Activated T-helper 1 cell treated with anti-CD3 and anti-CD28 coated beads, Interleukin-12 subunit alpha, Interleukin-12 subunit beta, Interleukin-2, Interleukin-4 antibody, amounts not matched to agents 30 ng/mL and 10 ng/mL and 1 ng/mL, durations not matched to agents 14 hours and 24 hours and 36 hours (primary cell): ENCODE data around the gene ZEB2. TPM values are rescaled to one million over a fixed set of nuclear protein-coding genes. Genes with fewer than 3 reads are reported as not detected.

Experiments used
- DNase-seq: peaks from one replicate; pipeline ENCODE4 v3.0.0; 2021; ENCODE audit warnings: low spot score
- H3K27ac Mint-ChIP-seq: one replicate; pipeline ENCODE4 v1.8.0; 2021; ENCODE audit warnings: mild to moderate bottlenecking, mixed read lengths
- H3K27me3 Mint-ChIP-seq: one replicate; pipeline ENCODE4 v1.8.0; 2022; ENCODE audit warnings: mild to moderate bottlenecking, moderate library complexity, mixed read lengths; ENCODE audit not compliant: insufficient read depth
- H3K36me3 Mint-ChIP-seq: one replicate; pipeline ENCODE4 v1.8.0; 2021; ENCODE audit warnings: low read depth, mixed read lengths
- H3K4me1 Mint-ChIP-seq: one replicate; pipeline ENCODE4 v1.8.0; 2021; ENCODE audit warnings: low read depth, mixed read lengths
- H3K4me3 Mint-ChIP-seq: one replicate; pipeline ENCODE4 v1.8.0; 2021; ENCODE audit warnings: mild to moderate bottlenecking, moderate library complexity, mixed read lengths
- H3K9me3 Mint-ChIP-seq: one replicate; pipeline ENCODE4 v1.8.0; 2021; ENCODE audit warnings: mixed read lengths
- intact Hi-C: fragments of 100-400 bp; cut with micrococcal nuclease; formaldehyde crosslinking; loops from one replicate; pipeline ENCODE4 v1.15.1; 2024
- total RNA-seq: library from RNA; stranded (reverse); gene quantifications from 2 replicates; pipeline ENCODE4 v1.2.3, GENCODE V29; 2022

The ZEB2 gene
- total RNA-seq, 1 donor from 2014 or later: 27.8 TPM

DNA sequence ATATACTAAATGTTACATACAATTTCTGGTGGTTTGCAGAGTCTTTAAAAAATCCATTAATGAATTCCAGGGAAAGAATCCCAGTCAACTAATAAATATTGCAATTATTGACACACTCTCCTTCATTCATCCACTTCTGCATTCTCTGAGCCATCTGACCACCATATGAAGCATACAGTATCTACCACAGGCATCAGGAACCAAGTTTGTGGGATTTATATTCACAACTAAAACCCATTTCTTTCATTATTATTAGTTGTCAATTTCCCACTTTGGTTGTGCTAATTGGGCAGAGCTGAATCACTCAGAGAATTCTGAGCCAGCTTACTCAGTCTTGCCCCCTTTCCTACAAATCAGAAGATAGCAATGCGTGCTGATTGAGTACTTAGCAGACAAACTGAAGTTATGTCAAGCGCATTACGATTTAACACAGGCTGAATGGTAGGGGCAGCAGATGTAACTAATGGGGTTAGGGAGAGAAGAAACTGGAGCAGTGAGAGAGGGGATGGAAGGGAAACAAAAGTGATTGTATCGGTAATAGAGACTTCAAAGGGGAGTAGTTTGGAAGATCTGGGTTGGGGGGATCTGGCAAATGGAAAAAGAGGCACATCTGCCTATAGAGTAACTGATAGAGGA, 52.3 kb downstream of the ZEB2 start:
- H3K27me3 Mint-ChIP-seq: no peaks in the 10 kb centered on the region
- no peaks in the 10 kb centered on the region for H3K9me3 Mint-ChIP-seq
- DNase-seq: no peak
- peaks cover 7% of the 10 kb centered on the region for H3K36me3 Mint-ChIP-seq
- intact Hi-C loops: no loop called here
- H3K27ac Mint-ChIP-seq: no peak overlapping the region
- H3K4me1 Mint-ChIP-seq: peaks cover 8% of the 10 kb centered on the region
- no peak overlapping the region for H3K4me3 Mint-ChIP-seq

DNA sequence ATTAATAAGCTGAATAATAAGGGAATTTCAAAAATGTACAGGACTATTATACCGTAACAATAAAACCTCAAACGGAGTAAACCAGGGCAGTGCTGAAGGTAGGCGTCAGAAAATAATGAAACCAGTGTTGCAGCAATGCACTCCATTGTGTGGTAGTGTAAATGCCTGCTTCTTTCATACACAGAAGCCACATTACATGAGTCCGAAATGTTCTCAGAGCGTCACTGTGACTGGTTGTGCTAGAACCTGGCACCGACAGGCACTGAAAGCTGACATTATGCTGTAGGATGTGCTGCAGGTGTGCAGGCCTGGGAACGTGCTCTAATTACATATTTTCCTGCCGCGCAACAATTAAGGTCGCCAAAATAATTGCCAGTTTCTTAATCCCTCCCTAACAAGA, 53.3 kb downstream of the ZEB2 start:
- intact Hi-C loops: no loop called here
- Mint-ChIP-seq H3K4me1 (peaks cover 8% of the 10 kb centered on the region), H3K9me3 (no peaks in the 10 kb centered on the region), H3K27ac (no peak overlapping the region), H3K27me3 (no peaks in the 10 kb centered on the region), H3K36me3 (peaks cover 7% of the 10 kb centered on the region), H3K4me3 (no peak overlapping the region)
- no peak for DNase-seq

DNA sequence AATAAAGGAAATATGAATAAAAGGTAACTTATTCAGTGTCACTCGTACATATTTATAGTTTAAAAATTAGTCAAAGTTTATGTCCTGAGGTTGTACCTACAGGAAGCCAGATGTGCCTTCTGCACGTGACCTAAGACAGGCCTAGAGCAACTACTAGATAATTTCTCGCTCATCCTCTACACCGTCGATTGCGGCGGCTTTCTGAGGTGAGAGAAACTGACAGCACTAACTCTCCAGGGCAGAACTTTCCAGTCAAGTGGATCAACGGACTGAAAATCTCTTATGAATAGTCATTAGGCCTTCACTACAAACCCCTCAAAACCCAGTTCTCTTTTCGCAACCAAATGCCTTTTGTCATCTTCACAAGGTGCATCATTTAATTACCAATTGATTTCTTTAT, 54.2 kb downstream of the ZEB2 start:
- H3K27ac Mint-ChIP-seq: no peak overlapping the region
- H3K27me3 Mint-ChIP-seq: no peaks in the 10 kb centered on the region
- no peak for DNase-seq
- H3K4me1 Mint-ChIP-seq: peaks cover 8% of the 10 kb centered on the region
- no peak overlapping the region for H3K4me3 Mint-ChIP-seq
- intact Hi-C loops: no loop called here
- no peaks in the 10 kb centered on the region for H3K9me3 Mint-ChIP-seq
- peaks cover 5% of the 10 kb centered on the region for H3K36me3 Mint-ChIP-seq

DNA sequence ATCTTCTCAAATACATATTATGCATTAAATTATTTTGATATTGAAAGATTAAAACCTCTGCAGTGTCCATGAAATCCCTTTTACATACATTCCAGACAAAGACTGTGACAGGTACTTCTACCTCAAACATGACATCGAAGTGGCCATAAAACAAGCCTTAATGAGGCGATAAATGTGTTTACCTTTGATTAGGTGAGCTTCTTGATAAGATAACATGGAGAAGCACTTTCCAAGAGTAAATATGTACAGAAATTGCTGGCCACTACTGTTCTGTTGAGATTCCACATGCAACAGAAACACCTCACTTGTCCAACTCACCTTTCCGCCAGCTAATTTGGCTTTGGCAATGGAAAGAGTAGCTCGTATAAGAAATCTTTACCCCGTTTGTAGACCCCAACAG, 55.2 kb downstream of the ZEB2 start:
- intact Hi-C loops: no loop called here
- Mint-ChIP-seq H3K9me3 (no peaks in the 10 kb centered on the region), H3K4me3 (no peak overlapping the region), H3K27ac (no peak overlapping the region), H3K27me3 (no peaks in the 10 kb centered on the region), H3K4me1 (peaks cover 11% of the 10 kb centered on the region), H3K36me3 (peaks cover 5% of the 10 kb centered on the region)
- DNase-seq: no peak

DNA sequence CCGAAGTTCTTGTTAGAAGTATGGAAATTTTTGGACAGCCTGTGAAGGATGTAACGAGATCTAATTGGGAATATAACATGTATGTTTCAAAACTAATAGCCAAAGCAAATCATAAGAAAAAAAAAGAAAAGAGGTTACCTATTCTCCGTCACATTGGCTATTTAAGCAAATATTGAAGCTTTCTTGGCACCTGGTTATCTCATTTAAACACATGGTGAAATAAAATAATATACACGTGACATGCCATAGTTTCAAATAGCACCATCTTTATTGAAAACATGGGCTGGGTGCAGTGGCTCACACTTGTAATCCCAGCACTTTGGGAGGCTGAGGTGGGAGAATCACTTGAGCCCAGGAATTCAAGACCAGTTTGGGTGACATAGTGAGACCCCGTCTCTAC, 56.7 kb downstream of the ZEB2 start:
- no peaks in the 10 kb centered on the region for H3K9me3 Mint-ChIP-seq
- no peaks in the 10 kb centered on the region for H3K27me3 Mint-ChIP-seq
- no peak overlapping the region for H3K4me3 Mint-ChIP-seq
- intact Hi-C loops: no loop called here
- H3K4me1 Mint-ChIP-seq: peaks cover 18% of the 10 kb centered on the region
- H3K36me3 Mint-ChIP-seq: peaks cover 3% of the 10 kb centered on the region
- H3K27ac Mint-ChIP-seq: no peak overlapping the region
- no peak for DNase-seq

DNA sequence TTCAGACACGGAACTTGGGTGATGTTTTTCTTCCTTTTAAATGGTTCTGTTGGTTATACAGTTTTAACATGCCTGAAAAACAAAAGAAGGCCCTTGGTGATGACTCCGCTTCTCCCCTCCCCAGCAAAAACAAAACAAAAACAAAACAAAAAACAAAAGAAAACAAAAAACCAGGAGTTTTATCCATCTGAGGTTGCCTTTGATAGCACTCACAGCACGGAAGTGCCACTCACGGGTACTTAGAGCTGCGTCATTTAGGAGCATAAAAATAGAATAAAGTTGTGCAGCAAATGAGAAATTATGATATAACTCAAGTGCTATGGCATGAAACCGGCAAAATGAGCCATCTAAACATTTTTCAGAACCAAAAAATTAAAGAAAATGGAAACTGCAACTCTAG, 57.7 kb downstream of the ZEB2 start:
- Mint-ChIP-seq H3K27ac (no peak overlapping the region), H3K36me3 (peaks cover 1% of the 10 kb centered on the region), H3K27me3 (peaks cover 1% of the 10 kb centered on the region), H3K4me1 (peaks cover 24% of the 10 kb centered on the region), H3K9me3 (no peaks in the 10 kb centered on the region), H3K4me3 (no peak overlapping the region)
- intact Hi-C loops: no loop called here
- no peak for DNase-seq

DNA sequence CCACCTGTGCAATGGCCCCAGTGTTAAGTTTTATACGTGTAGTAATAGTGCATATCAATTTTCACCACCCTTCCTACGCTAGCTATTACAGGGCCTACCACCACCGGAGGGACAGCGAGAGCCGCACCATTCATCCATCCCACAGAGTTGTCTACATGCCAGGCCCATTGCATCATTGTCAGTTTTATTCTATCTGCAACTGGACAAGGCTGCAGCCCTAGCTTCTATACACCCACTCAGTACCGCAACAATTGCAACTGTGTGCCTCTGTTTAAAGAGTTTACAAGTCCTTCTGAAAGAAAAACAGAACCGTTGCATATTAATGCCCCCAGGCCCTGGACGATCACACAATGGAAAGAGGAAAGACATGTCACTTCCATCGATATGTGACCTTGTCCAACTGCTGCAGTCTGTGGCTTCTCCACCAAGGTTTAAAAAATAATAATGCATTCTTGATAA, 58.6 kb downstream of the ZEB2 start:
- H3K4me1 Mint-ChIP-seq: peaks cover 34% of the 10 kb centered on the region
- H3K4me3 Mint-ChIP-seq: no peak overlapping the region
- H3K27me3 Mint-ChIP-seq: peaks cover 2% of the 10 kb centered on the region
- DNase-seq: no peak
- no peaks in the 10 kb centered on the region for H3K9me3 Mint-ChIP-seq
- H3K36me3 Mint-ChIP-seq: peaks cover 1% of the 10 kb centered on the region
- no peak overlapping the region for H3K27ac Mint-ChIP-seq
- intact Hi-C loops: no loop called here

DNA sequence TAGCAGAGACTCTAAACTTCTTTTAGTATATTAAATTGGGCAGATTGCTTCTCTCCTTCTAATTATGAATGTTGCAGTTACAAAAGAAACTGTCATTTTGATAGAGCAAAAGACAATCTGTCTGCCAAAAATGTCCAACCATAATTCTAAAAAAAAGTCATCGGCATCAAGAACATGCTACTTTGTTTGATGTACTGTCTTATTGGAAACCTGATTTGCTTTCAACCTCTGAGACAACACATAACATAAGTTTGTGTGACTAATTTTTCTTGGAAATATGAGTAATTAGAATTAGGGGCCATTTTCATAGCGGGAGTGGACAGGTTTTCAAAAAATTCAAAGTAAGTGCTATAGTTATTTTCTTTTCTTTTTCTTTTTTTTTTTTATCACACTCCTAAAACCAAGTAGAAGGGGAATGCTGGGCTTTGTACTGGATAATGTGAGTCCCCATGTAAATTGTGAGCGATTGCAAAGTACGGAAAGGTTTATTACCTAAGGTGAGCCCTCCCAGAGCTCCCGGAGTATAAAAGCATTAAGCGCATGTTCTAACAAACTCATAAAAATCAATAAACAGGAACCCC, 59.1 kb downstream of the ZEB2 start:
- no peak overlapping the region for H3K4me3 Mint-ChIP-seq

DNA sequence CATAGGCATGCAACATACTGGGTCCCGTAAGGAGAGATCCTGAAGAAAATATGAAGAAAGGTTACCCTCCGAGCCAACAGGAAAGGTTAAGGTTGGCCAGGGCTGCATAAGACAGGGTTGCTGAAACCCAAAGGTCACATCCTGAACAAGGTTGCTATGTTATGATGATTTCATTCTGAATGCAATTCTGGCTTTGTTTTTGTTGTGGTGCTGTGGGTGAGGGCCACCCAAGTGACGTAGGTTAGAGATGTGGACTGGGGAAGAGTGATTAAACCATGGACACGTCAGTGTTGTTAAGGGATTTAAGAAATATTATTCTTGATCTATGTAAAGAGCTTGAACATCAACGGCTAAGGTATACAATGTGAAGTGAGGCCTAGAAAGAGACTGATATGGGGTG, 60.0 kb downstream of the ZEB2 start:
- Mint-ChIP-seq H3K4me1 (peaks cover 48% of the 10 kb centered on the region), H3K27ac (peak overlapping the region; percentile 11), H3K36me3 (peaks cover 1% of the 10 kb centered on the region), H3K9me3 (no peaks in the 10 kb centered on the region), H3K4me3 (no peak overlapping the region), H3K27me3 (peaks cover 2% of the 10 kb centered on the region)
- intact Hi-C loops: no loop called here
- no peak for DNase-seq

More for the DNA sequence above, 59.1 kb downstream of the ZEB2 start:
- Mint-ChIP-seq H3K36me3 (peaks cover 1% of the 10 kb centered on the region), H3K4me1 (peaks cover 39% of the 10 kb centered on the region), H3K27ac (no peak overlapping the region), H3K9me3 (no peaks in the 10 kb centered on the region), H3K27me3 (peaks cover 2% of the 10 kb centered on the region)
- no peak for DNase-seq
- intact Hi-C loops: no loop called here

DNA sequence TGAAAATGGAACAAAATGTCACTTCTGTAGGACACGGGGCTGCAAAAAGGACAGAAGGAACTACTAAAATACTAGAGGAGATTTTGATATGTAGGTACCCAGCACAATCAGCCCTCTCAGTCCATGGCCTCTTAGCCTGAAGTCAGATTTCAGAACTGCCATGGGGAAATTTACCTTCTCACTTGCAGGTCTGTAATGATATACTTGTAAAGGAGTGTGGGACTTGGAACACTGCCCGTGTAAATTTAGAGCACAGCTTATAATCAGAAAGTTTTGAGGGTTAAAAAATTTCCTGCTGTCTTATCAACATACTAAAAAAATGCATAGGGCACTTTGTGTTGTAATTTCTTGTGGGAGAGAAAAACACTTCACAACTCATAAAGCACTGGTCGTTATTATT, 60.6 kb downstream of the ZEB2 start:
- Mint-ChIP-seq H3K9me3 (no peaks in the 10 kb centered on the region), H3K4me1 (peaks cover 54% of the 10 kb centered on the region), H3K27me3 (peaks cover 4% of the 10 kb centered on the region), H3K4me3 (no peak overlapping the region), H3K27ac (no peak overlapping the region), H3K36me3 (peaks cover 1% of the 10 kb centered on the region)
- intact Hi-C loops: no loop called here
- no peak for DNase-seq

DNA sequence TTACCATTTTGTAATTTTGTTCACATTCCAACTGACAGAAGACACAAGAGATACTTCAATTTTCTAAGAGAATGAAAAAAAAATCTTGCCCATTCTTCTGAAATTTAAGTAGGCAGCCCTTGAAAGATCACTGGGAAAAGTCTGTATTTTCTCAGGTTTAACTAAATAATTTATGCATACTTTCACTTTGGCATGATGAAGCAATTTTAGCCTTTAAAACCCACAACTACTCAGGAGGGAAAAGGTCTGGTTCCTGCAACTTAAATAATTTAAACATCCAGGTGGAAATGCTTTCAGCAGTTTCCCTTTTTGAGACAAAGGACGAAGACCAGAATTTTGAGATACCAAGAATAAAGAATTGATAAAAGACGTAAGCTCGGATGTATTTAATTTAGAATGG, 61.4 kb downstream of the ZEB2 start:
- Mint-ChIP-seq H3K27ac (no peak overlapping the region), H3K27me3 (peaks cover 6% of the 10 kb centered on the region)

DNA sequence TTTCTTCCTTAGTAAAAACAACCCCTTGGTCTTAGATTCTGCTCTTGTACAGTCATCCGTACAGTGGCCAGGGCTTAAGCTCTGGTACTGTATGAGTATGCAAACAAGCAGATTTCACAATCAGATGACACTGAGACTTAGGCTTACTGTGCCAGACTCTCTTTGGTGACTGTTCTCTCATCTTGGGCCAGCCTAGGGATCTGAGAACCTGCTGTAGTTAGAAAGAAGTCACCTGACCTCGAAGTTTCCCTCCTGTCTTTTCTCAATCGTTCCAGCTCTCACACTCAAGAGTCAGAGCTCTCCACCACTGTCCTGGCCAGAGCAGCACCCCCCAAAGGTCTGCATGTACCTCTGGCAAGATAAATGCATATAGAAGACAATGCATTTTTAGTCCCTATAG, 63.2 kb downstream of the ZEB2 start:
- no peak overlapping the region for H3K4me3 Mint-ChIP-seq
- no peak for DNase-seq
- intact Hi-C loops: loop anchor here (1.0 kb wide), 1 partner anchor 131 kb away; no protein-coding TSS in a partner anchor
- H3K27ac Mint-ChIP-seq: no peak overlapping the region
- H3K4me1 Mint-ChIP-seq: peaks cover 78% of the 10 kb centered on the region
- H3K27me3 Mint-ChIP-seq: peaks cover 13% of the 10 kb centered on the region
- H3K9me3 Mint-ChIP-seq: no peaks in the 10 kb centered on the region
- peaks cover 1% of the 10 kb centered on the region for H3K36me3 Mint-ChIP-seq

More for the DNA sequence above, 61.4 kb downstream of the ZEB2 start:
- Mint-ChIP-seq H3K4me3 (no peak overlapping the region), H3K9me3 (no peaks in the 10 kb centered on the region), H3K36me3 (peaks cover 1% of the 10 kb centered on the region), H3K4me1 (peaks cover 60% of the 10 kb centered on the region)
- DNase-seq: no peak
- intact Hi-C loops: no loop called here

DNA sequence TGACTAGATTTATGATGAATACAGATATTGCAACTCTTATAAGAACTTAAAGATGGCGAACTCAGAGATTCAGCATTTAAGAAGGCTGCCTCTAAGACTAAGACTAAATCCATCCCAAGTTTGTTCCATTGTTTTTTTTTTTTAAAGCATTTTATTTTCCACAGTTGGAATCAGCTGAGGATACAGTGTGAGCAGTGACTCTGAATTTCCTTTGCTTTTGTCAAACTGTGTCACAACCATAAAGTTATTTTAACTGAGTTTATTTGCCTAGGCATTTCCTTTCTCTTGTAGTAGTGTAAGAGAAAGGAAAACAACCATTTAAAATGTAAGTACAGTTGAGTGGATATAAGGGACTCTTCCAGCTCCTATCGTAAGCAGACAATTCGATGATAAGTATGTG, 63.9 kb downstream of the ZEB2 start:
- Mint-ChIP-seq H3K27ac (no peak overlapping the region), H3K4me1 (peaks cover 80% of the 10 kb centered on the region), H3K27me3 (peaks cover 13% of the 10 kb centered on the region), H3K4me3 (no peak overlapping the region), H3K36me3 (peaks cover 1% of the 10 kb centered on the region), H3K9me3 (no peaks in the 10 kb centered on the region)
- no peak for DNase-seq
- intact Hi-C loops: loop anchor here (1.0 to 2.0 kb wide), 4 partner anchors 15 to 131 kb away; no protein-coding TSS in a partner anchor
